Hepatocyte (in vitro differentiated cells): Measurements from ENCODE around the gene NR2F1-AS1. TPM values are rescaled to one million over a fixed set of nuclear protein-coding genes. Genes with fewer than 3 reads are reported as not detected.
"Not testable (repeated sequence)": the region's sequence is repeated elsewhere in the genome, so short reads cannot be mapped to it uniquely, and the experiment has no call there.

Experiments used
- DNase-seq: peaks from one replicate; pipeline ENCODE4 v3.0.0-alpha.2; 2016; ENCODE audit warnings: low spot score
- H2AFZ ChIP-seq: fragments of 200-600 bp; sonication (generic); 2 replicates; pipeline ENCODE4 v1.6.0; 2016; ENCODE audit warnings: antibody characterized with exemption, mild to moderate bottlenecking
- H3K27ac ChIP-seq: fragments of 200-600 bp; sonication (generic); 2 replicates; pipeline ENCODE4 v1.5.1; 2016; ENCODE audit warnings: mild to moderate bottlenecking
- H3K27me3 ChIP-seq: fragments of 200-600 bp; sonication (generic); 2 replicates; pipeline ENCODE4 v1.6.1; 2016
- H3K36me3 ChIP-seq: fragments of 200-600 bp; sonication (generic); replicated peaks from 2 replicates; pipeline ENCODE4 v1.5.1; 2016; ENCODE audit warnings: low read depth; ENCODE audit not compliant: insufficient read depth
- H3K4me1 ChIP-seq: fragments of 200-600 bp; sonication (generic); 2 replicates; pipeline ENCODE4 v1.5.1; 2016; ENCODE audit warnings: mild to moderate bottlenecking, moderate library complexity; ENCODE audit not compliant: insufficient read depth
- H3K4me2 ChIP-seq: fragments of 200-600 bp; sonication (generic); 2 replicates; pipeline ENCODE4 v1.6.0; 2016
- H3K4me3 ChIP-seq: fragments of 200-600 bp; sonication (generic); 2 replicates; pipeline ENCODE4 v1.5.1; 2016; ENCODE audit warnings: mild to moderate bottlenecking
- H3K79me2 ChIP-seq: fragments of 200-600 bp; sonication (generic); 2 replicates; pipeline ENCODE4 v1.6.0; 2017; ENCODE audit warnings: mild to moderate bottlenecking
- H3K9me2 ChIP-seq: fragments of 200-600 bp; sonication (generic); replicated peaks from 2 replicates; pipeline ENCODE4 v1.6.0; 2017; ENCODE audit warnings: mild to moderate bottlenecking; ENCODE audit not compliant: insufficient read depth
- H3K9me3 ChIP-seq: fragments of 200-600 bp; sonication (generic); 2 replicates; pipeline ENCODE4 v1.5.1; 2016; ENCODE audit warnings: low read depth, mild to moderate bottlenecking
- H4K20me1 ChIP-seq: fragments of 200-600 bp; sonication (generic); 2 replicates; pipeline ENCODE4 v1.6.0; 2016; ENCODE audit warnings: mild to moderate bottlenecking; ENCODE audit not compliant: insufficient read depth, poor library complexity, severe bottlenecking
- EZH2 ChIP-seq: fragments of 200-600 bp; sonication (generic); IDR thresholded peaks from 2 replicates; pipeline ENCODE4 v1.6.1; 2016; ENCODE audit warnings: antibody characterized with exemption, mild to moderate bottlenecking, borderline replicate concordance
- EZH2phosphoT487 ChIP-seq: fragments of 200-600 bp; sonication (generic); IDR thresholded peaks from one replicate; pipeline ENCODE4 v1.6.1; 2018; ENCODE audit warnings: antibody characterized with exemption, mild to moderate bottlenecking, low read depth, moderate library complexity; ENCODE audit not compliant: unreplicated experiment, severe bottlenecking
- WGBS: methylation state at CpG from one replicate; pipeline ENCODE4 v1.1.6; 2016; ENCODE audit warnings: low lambda C conversion rate; ENCODE audit errors: missing lambda C conversion rate; 5-methylcytosine and 5-hydroxymethylcytosine counted together
- polyA plus RNA-seq: library from polyadenylated mRNA; unstranded; fragments of >200 nt; fragmentation: Nextera tagmentation; extraction: Ambion mirVana; gene quantifications from 2 replicates; pipeline ENCODE4 v1.2.1, GENCODE V29; 2016
- total RNA-seq: library from RNA; depleted of rRNA; stranded (reverse); fragments of >200 nt; gene quantifications from 2 replicates; pipeline ENCODE4 v1.2.3, GENCODE V29; 2014
- TF ChIP-seq, protein P1 (sequence below): fragments of 200-600 bp; sonication (generic); IDR thresholded peaks from 2 replicates; pipeline ENCODE4 v1.5.1; 2016; ENCODE audit warnings: antibody characterized with exemption, mild to moderate bottlenecking; ENCODE audit not compliant: poor library complexity

NR2F1-AS1 gene
- total and polyA plus RNA-seq, 2 experiments from 2014 or later = 8.4 to 8.6 TPM

DNA sequence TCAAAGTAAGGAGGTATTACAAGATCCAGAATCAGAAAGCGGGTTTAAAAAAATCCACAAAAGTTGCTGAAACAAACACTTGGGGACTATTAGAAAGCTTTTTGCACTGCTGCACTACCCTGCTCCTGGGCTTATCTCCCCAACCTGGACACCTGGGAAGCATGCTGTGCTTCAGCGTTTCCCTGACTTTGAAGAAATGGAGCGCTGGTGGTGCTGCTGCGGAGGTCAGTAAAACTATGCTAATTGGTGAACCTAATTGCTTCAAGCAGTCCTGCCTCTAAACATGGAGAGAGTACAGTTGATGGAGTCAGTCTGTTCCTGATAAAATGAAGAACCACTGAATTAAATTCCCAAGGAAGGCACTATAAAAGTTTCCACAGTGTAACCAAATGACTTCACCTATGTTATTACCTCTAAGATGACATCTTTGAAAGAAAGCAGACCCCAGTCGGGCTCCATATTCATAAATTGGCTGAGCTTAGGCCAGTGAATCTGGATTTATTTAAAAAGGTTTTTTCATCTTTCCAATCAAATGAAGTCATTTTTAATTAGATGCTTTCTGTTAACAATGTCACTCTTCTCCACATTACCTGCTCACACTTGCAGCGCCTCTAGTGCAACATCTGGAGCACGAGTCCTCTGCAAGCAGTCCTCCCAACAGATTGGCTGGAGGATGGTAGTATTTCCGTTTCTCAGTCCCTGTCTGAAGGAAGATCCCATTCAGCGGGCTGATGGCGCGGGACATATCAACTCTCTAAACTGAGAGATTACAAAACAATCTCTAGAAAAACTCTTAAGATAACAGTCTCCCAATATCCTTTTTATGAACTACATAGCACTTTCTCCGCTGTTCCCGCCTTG is 11.5 kb downstream of the NR2F1-AS1 start:
- H3K9me2 ChIP-seq = no peaks in the 10 kb centered on the region

DNA sequence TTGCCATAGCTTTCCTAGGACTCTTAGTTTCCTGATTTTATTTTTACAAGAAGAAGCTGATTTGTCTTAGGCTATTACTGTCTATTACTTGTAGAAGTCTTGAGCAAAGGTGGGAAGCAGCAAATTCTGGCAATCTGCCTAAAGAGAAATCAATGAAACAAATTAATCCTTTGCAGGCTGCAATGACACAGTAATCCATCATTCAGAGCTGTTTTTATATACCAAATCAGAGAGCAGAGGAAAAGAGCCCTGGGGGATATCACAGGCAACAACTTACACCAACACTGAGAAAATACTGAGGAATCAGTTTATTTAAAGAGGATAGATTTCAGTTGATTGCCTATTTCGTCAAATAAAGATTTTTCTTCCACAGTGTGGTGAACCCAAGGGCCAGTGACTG is 13.6 kb downstream of the NR2F1-AS1 start:
- no peak for TF ChIP-seq EZH2
- TF ChIP-seq EZH2phosphoT487 = no peak
- TF ChIP-seq, protein P1, sequence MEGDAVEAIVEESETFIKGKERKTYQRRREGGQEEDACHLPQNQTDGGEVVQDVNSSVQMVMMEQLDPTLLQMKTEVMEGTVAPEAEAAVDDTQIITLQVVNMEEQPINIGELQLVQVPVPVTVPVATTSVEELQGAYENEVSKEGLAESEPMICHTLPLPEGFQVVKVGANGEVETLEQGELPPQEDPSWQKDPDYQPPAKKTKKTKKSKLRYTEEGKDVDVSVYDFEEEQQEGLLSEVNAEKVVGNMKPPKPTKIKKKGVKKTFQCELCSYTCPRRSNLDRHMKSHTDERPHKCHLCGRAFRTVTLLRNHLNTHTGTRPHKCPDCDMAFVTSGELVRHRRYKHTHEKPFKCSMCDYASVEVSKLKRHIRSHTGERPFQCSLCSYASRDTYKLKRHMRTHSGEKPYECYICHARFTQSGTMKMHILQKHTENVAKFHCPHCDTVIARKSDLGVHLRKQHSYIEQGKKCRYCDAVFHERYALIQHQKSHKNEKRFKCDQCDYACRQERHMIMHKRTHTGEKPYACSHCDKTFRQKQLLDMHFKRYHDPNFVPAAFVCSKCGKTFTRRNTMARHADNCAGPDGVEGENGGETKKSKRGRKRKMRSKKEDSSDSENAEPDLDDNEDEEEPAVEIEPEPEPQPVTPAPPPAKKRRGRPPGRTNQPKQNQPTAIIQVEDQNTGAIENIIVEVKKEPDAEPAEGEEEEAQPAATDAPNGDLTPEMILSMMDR = no peak
- Histone ChIP-seq H3K79me2 (no peaks in the 10 kb centered on the region), H3K4me1 (peaks cover 13% of the 10 kb centered on the region)

More for the DNA sequence above, 11.5 kb downstream of the NR2F1-AS1 start:
- Histone ChIP-seq H3K36me3 (no peaks in the 10 kb centered on the region), H3K27me3 (peaks cover 80% of the 10 kb centered on the region), H3K27ac (no peak overlapping the region), H3K9me3 (no peaks in the 10 kb centered on the region), H2AFZ (no peak overlapping the region), H3K4me3 (no peak overlapping the region), H3K4me2 (peak overlapping the region; percentile 81), H3K4me1 (peaks cover 14% of the 10 kb centered on the region), H4K20me1 (no peaks in the 10 kb centered on the region), H3K79me2 (no peaks in the 10 kb centered on the region)
- TF ChIP-seq EZH2 (no peak), EZH2phosphoT487 (peak; percentile 13)
- 34% methylated on average over 13 of the region's 13 CpGs for WGBS
- no peak for DNase-seq

DNA sequence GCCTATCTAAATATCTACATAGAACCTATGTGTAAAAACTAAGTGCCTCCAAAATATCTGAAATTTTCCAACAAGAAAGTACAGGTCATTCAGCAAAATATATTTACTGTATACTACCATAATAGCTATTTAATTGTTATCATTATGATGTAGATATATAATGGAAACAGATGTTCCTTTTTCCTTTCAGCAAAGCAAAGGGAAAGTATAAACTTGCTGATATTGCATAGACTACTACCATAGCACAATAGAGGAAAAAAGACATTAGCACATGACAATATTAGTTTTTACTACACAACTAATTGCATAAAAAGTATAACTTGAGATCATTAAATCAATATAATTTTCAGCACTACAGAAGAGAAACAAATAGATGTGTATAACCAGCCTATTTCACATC is 14.9 kb downstream of the NR2F1-AS1 start:
- no peaks in the 10 kb centered on the region for H3K9me3 ChIP-seq
- H3K36me3 ChIP-seq = no peaks in the 10 kb centered on the region
- no peak overlapping the region for H3K4me3 ChIP-seq
- no peaks in the 10 kb centered on the region for H3K79me2 ChIP-seq
- no peak overlapping the region for H2AFZ ChIP-seq
- H4K20me1 ChIP-seq = no peaks in the 10 kb centered on the region
- H3K27me3 ChIP-seq = peaks cover 46% of the 10 kb centered on the region
- no peaks in the 10 kb centered on the region for H3K9me2 ChIP-seq
- no peak overlapping the region for H3K4me2 ChIP-seq
- no peak overlapping the region for H3K27ac ChIP-seq
- TF ChIP-seq, protein P1 = no peak
- no peak for TF ChIP-seq EZH2
- TF ChIP-seq EZH2phosphoT487 = no peak
- no peak for DNase-seq
- H3K4me1 ChIP-seq = peaks cover 5% of the 10 kb centered on the region

More for the DNA sequence above, 13.6 kb downstream of the NR2F1-AS1 start:
- Histone ChIP-seq H3K4me3 (no peak overlapping the region), H3K4me2 (no peak overlapping the region), H3K27me3 (peaks cover 59% of the 10 kb centered on the region), H3K9me2 (no peaks in the 10 kb centered on the region), H3K9me3 (no peaks in the 10 kb centered on the region), H3K36me3 (no peaks in the 10 kb centered on the region), H4K20me1 (no peaks in the 10 kb centered on the region), H3K27ac (no peak overlapping the region), H2AFZ (no peak overlapping the region)
- 71% methylated on average over 1 of the region's 1 CpG for WGBS
- DNase-seq = no peak

DNA sequence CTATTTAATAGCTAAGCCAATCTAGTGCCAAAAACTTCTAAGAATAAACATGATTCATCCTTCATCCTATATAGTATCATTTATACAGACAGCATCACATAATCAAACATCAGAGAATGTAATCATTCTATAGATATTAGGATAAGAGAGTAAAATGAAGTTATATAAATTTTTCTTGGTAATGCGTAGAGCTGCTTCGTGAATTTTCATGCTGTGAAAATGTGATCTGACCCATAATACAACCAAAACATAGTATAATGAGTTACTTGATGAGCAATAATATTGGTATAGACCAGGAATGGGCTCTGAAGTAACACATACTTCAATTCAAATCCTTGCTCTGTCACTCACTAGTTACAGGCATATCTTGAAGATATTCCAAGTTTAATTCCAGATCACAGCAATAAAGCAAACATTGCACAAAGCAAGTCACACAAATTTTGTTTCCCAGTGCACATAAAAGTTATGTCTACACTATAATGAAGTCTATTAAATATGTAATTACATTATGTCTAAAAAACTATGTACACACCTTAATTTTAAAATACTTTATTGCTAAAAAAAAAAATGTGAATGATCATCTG is 23.9 kb downstream of the NR2F1-AS1 start:
- no peak overlapping the region for H3K27ac ChIP-seq
- WGBS = 96% methylated on average over 2 of the region's 2 CpGs
- no peaks in the 10 kb centered on the region for H3K27me3 ChIP-seq
- DNase-seq = no peak
- H3K36me3 ChIP-seq = no peaks in the 10 kb centered on the region
- no peak for TF ChIP-seq EZH2phosphoT487
- TF ChIP-seq, protein P1 = no peak
- TF ChIP-seq EZH2 = no peak
- no peak overlapping the region for H3K4me3 ChIP-seq
- no peaks in the 10 kb centered on the region for H3K79me2 ChIP-seq
- H3K4me1 ChIP-seq = no peaks in the 10 kb centered on the region
- H2AFZ ChIP-seq = no peak overlapping the region
- H3K9me3 ChIP-seq = no peaks in the 10 kb centered on the region
- no peaks in the 10 kb centered on the region for H4K20me1 ChIP-seq
- no peaks in the 10 kb centered on the region for H3K9me2 ChIP-seq
- no peak overlapping the region for H3K4me2 ChIP-seq

DNA sequence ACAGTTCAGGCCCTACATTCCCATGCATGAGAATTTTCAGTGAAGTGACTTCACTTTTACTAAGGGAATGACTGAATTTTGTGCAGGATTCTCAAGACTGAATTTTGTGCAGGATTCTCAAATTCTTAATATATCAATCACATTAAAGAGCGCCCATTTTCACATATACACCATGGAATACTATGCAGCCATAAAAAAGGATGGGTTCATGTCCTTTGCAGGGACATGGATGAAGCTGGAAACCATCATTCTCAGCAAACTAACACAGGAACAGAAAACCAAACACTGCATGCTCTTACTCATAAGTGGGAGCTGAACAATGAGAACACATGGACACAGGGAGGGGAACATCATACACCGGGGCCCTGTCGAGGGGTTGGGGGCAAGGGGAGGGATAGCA is 31.4 kb downstream of the NR2F1-AS1 start:
- H4K20me1 ChIP-seq, H3K9me3 ChIP-seq, H3K4me3 ChIP-seq, H2AFZ ChIP-seq, H3K27ac ChIP-seq, DNase-seq, H3K36me3 ChIP-seq, H3K9me2 ChIP-seq, H3K79me2 ChIP-seq, H3K4me1 ChIP-seq, H3K27me3 ChIP-seq, H3K4me2 ChIP-seq: not testable (repeated sequence)
- WGBS = 98% methylated on average over 3 of the region's 3 CpGs
